Measurements from ENCODE around the gene PPP1CB.

Gene PPP1CB
- long read RNA-seq, full-length matches to known transcripts, result 309 of 387 reads
- long read RNA-seq, partial matches to known transcripts, result 51 of 387 reads
- long read RNA-seq, other reads (novel, unspliced or antisense), result 27 of 387 reads

DNA sequence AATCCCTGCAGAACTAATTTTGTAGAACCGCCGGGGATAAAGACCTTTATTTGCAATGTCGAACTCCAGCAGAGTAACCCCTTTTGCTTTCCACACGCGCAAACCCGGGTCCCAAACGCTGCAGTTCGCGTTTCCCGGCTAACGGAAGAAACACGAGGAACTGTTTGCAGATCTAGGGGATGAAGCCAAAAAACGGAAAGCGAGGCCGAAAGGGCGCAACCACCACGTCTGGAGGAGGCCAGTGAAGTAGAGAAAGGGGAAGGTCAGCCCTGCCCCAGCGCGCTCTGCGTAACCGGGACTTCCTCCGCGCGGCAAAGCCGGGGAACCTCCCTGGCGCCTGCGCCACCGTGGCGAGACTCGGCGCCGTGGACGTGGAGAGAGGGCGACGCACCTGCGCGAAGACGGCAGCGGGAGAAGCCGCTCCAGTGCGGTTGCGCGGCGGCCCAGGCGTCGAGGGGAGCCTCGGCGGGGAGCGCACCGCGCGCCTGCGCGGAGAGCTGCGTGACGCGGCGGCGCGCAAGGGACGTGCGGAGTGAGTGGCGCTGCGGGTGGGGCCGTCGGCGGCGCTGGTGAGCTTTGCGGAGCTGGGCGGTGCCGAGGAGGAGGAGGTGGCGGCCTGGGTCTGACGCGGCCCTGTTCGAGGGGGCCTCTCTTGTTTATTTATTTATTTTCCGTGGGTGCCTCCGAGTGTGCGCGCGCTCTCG lies at the start of gene PPP1CB:
Gene PPP1CB, plus strand, starts transcription at position 579 of the 704 bp plus-strand sequence. CDS start 295 bp downstream, outside the sequence.
- DNase-seq (ENCODE audit: low read depth in 1 of 2, low spot score in 1 of 2), result peak; percentile 95 to 96
- TF ChIP-seq CTCF (IDR thresholded peaks at IDR 0.05; ENCODE audit: insufficient read depth, low read length) (no peak), POLR2AphosphoS5 (IDR thresholded peaks at IDR 0.05; ENCODE audit: low read depth) (peak; percentile 93), SPI1 (IDR thresholded peaks at IDR 0.05; ENCODE audit: borderline replicate concordance, low read depth) (peak; percentile 87; the same call in 1 of the 2 replicates), GABPA (IDR thresholded peaks at IDR 0.05; ENCODE audit: low read depth) (no peak; the same call in 1 of the 2 replicates)
- TF ChIP-seq, protein P1, sequence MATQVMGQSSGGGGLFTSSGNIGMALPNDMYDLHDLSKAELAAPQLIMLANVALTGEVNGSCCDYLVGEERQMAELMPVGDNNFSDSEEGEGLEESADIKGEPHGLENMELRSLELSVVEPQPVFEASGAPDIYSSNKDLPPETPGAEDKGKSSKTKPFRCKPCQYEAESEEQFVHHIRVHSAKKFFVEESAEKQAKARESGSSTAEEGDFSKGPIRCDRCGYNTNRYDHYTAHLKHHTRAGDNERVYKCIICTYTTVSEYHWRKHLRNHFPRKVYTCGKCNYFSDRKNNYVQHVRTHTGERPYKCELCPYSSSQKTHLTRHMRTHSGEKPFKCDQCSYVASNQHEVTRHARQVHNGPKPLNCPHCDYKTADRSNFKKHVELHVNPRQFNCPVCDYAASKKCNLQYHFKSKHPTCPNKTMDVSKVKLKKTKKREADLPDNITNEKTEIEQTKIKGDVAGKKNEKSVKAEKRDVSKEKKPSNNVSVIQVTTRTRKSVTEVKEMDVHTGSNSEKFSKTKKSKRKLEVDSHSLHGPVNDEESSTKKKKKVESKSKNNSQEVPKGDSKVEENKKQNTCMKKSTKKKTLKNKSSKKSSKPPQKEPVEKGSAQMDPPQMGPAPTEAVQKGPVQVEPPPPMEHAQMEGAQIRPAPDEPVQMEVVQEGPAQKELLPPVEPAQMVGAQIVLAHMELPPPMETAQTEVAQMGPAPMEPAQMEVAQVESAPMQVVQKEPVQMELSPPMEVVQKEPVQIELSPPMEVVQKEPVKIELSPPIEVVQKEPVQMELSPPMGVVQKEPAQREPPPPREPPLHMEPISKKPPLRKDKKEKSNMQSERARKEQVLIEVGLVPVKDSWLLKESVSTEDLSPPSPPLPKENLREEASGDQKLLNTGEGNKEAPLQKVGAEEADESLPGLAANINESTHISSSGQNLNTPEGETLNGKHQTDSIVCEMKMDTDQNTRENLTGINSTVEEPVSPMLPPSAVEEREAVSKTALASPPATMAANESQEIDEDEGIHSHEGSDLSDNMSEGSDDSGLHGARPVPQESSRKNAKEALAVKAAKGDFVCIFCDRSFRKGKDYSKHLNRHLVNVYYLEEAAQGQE (IDR thresholded peaks at IDR 0.05; ENCODE audit: insufficient replicate concordance, low read depth), result peak; percentile 67
- Histone ChIP-seq H3K27me3 (ENCODE audit: insufficient read depth, poor library complexity, severe bottlenecking) (no peaks in the 10 kb centered on the region), H3K27ac (replicated peaks) (peak within 1 kb of the TSS; percentile 96), H3K4me3 (replicated peaks; ENCODE audit: insufficient read depth, low read length) (peak within 1 kb of the TSS; percentile 96)

- no peak for DNase-seq (ENCODE audit: low read depth in 1 of 2, low spot score in 1 of 2)
- no peaks in the 10 kb centered on the region for H3K27me3 ChIP-seq (ENCODE audit: insufficient read depth, poor library complexity, severe bottlenecking)
- no peak for TF ChIP-seq POLR2AphosphoS5 (IDR thresholded peaks at IDR 0.05; ENCODE audit: low read depth)
- TF ChIP-seq SPI1 (IDR thresholded peaks at IDR 0.05; ENCODE audit: borderline replicate concordance, low read depth), result no peak
- TF ChIP-seq CTCF (IDR thresholded peaks at IDR 0.05; ENCODE audit: insufficient read depth, low read length), result no peak
- no peak for TF ChIP-seq GABPA (IDR thresholded peaks at IDR 0.05; ENCODE audit: low read depth)
- TF ChIP-seq, protein P1 (IDR thresholded peaks at IDR 0.05; ENCODE audit: insufficient replicate concordance, low read depth), result no peak
- peak overlapping the region; percentile 31; the same call in 1 of the 2 replicates for H3K27ac ChIP-seq (replicated peaks)
- no peak overlapping the region for H3K4me3 ChIP-seq (replicated peaks; ENCODE audit: insufficient read depth, low read length)
Measured at GRCh38 chr2:28702415-28702861, 49.2 kb upstream of the PPP1CB start.

DNA sequence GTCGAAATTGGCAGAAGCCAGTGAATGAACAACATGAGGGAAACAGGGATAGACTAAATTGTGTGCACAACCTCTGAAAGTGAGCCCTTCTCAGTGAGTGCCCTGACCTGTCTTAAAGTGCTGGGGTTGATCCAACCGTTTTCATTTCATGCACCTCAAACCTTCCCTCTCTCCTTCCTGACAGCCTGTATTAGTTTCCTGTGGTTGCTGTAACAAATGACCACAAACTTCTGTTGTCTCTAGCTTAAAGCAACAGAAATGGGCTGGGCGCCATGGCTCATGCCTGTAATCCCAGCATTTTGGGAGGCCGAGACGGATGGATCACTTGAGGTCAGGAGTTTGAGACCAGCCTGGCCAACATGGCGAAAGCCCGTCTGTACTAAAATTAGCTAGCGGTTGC lies 48.8 kb upstream of the PPP1CB start:
- Histone ChIP-seq H3K27ac (replicated peaks) (peak overlapping the region; percentile 31; the same call in 1 of the 2 replicates), H3K27me3 (ENCODE audit: insufficient read depth, poor library complexity, severe bottlenecking) (no peaks in the 10 kb centered on the region)

More for the DNA sequence above, 48.8 kb upstream of the PPP1CB start:
- TF ChIP-seq CTCF (IDR thresholded peaks at IDR 0.05; ENCODE audit: insufficient read depth, low read length) (no peak), SPI1 (IDR thresholded peaks at IDR 0.05; ENCODE audit: borderline replicate concordance, low read depth) (no peak), POLR2AphosphoS5 (IDR thresholded peaks at IDR 0.05; ENCODE audit: low read depth) (no peak), GABPA (IDR thresholded peaks at IDR 0.05; ENCODE audit: low read depth) (no peak)
- TF ChIP-seq, protein P1 (IDR thresholded peaks at IDR 0.05; ENCODE audit: insufficient replicate concordance, low read depth), result no peak
- no peak overlapping the region for H3K4me3 ChIP-seq (replicated peaks; ENCODE audit: insufficient read depth, low read length)
- DNase-seq (ENCODE audit: low read depth in 1 of 2, low spot score in 1 of 2), result no peak
